ENCODE measurements around the gene EXOC4. TPM values are rescaled to one million over a fixed set of nuclear protein-coding genes. Genes with fewer than 3 reads are reported as not detected.

EXOC4 gene
- total RNA-seq, 1 experiment from 2014 or later = 66.2 TPM

DNA sequence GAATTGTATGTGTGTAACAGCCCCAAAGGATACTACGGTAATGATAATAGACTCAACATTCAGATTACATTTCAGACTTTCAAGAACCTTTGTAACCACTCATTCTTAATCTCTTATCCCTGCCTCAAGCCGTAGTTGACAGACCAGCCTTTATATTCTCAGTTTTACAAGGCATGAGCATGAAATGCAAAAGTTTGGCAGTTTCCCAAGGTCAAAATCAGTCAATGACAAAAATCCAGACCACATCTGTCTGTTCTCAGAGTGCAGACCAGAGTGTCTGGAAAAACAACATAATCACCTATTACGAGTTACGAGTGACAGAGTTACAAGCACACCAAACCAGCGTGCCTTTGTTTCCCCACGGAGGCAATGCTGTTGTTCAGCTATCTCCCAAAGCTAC is 695.7 kb downstream of the EXOC4 start:
- Histone ChIP-seq H3K36me3 (ENCODE audit: control insufficient read depth, insufficient read depth, low read length) (no peaks in the 10 kb centered on the region), H3K4me3 (ENCODE audit: low read depth, low read length) (no peak overlapping the region), H3K27me3 (replicated peaks; ENCODE audit: control insufficient read depth, insufficient read depth, low read length) (no peaks in the 10 kb centered on the region), H3K4me1 (no peaks in the 10 kb centered on the region), H3K9me3 (no peaks in the 10 kb centered on the region)
- no TSS peak for BruUV-seq (replicated peaks)
- ChIA-PET CTCF (no interaction called here), POLR2A (no interaction called here)
- Mint-ChIP-seq H3K27me3 (ENCODE audit: insufficient read depth, unreplicated experiment) (no peaks in the 10 kb centered on the region), H3K4me1 (ENCODE audit: low read depth, unreplicated experiment) (no peaks in the 10 kb centered on the region), H3K27ac (ENCODE audit: unreplicated experiment) (no peak overlapping the region), H3K9me3 (ENCODE audit: unreplicated experiment) (no peaks in the 10 kb centered on the region), H3K4me3 (ENCODE audit: unreplicated experiment) (no peak overlapping the region), H3K36me3 (ENCODE audit: insufficient read depth, unreplicated experiment) (no peaks in the 10 kb centered on the region)
- TF ChIP-seq, protein P1, sequence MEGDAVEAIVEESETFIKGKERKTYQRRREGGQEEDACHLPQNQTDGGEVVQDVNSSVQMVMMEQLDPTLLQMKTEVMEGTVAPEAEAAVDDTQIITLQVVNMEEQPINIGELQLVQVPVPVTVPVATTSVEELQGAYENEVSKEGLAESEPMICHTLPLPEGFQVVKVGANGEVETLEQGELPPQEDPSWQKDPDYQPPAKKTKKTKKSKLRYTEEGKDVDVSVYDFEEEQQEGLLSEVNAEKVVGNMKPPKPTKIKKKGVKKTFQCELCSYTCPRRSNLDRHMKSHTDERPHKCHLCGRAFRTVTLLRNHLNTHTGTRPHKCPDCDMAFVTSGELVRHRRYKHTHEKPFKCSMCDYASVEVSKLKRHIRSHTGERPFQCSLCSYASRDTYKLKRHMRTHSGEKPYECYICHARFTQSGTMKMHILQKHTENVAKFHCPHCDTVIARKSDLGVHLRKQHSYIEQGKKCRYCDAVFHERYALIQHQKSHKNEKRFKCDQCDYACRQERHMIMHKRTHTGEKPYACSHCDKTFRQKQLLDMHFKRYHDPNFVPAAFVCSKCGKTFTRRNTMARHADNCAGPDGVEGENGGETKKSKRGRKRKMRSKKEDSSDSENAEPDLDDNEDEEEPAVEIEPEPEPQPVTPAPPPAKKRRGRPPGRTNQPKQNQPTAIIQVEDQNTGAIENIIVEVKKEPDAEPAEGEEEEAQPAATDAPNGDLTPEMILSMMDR (IDR thresholded peaks at IDR 0.05; ENCODE audit: insufficient read depth in 1 of 2, low read depth in 1 of 2, low read length in 1 of 2, severe bottlenecking in 1 of 2, unreplicated experiment in 1 of 2) = no peak
- no peak for DNase-seq
- intact Hi-C loops (cut with micrococcal nuclease; ENCODE audit: unreplicated experiment) = no loop called here

DNA sequence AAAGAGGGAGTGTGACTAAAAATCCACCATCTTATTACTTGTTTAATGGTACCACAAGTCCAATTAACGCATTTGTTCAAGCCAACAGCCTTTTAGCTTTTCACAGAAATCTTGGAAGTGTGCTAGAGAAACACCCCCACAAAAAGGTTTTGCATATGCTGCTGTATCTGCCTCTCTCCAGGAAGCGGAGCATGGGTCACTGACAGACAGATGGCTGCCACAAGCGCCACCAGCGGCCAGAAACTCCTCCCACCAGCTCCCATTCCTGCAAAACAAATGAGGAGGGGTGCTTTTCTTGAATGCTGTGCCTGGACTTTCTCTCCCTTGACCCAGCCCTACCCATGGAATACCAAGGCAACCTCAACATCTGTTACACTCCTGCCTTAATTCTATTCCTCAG is 698.0 kb downstream of the EXOC4 start:
- Mint-ChIP-seq H3K27ac (ENCODE audit: unreplicated experiment) (no peak overlapping the region), H3K36me3 (ENCODE audit: insufficient read depth, unreplicated experiment) (no peaks in the 10 kb centered on the region), H3K27me3 (ENCODE audit: insufficient read depth, unreplicated experiment) (no peaks in the 10 kb centered on the region), H3K4me3 (ENCODE audit: unreplicated experiment) (no peak overlapping the region), H3K4me1 (ENCODE audit: low read depth, unreplicated experiment) (no peaks in the 10 kb centered on the region), H3K9me3 (ENCODE audit: unreplicated experiment) (no peaks in the 10 kb centered on the region)
- Histone ChIP-seq H3K4me3 (ENCODE audit: low read depth, low read length) (no peak overlapping the region), H3K4me1 (no peaks in the 10 kb centered on the region), H3K36me3 (ENCODE audit: control insufficient read depth, insufficient read depth, low read length) (no peaks in the 10 kb centered on the region), H3K9me3 (no peaks in the 10 kb centered on the region; the same call in 1 of the 2 replicates), H3K27me3 (replicated peaks; ENCODE audit: control insufficient read depth, insufficient read depth, low read length) (no peaks in the 10 kb centered on the region)
- BruUV-seq (replicated peaks) = no TSS peak
- ChIA-PET POLR2A (no interaction called here), CTCF (no interaction called here)
- no peak for DNase-seq
- TF ChIP-seq, protein P1 (IDR thresholded peaks at IDR 0.05; ENCODE audit: insufficient read depth in 1 of 2, low read depth in 1 of 2, low read length in 1 of 2, severe bottlenecking in 1 of 2, unreplicated experiment in 1 of 2) = no peak
- intact Hi-C loops (cut with micrococcal nuclease; ENCODE audit: unreplicated experiment) = no loop called here

DNA sequence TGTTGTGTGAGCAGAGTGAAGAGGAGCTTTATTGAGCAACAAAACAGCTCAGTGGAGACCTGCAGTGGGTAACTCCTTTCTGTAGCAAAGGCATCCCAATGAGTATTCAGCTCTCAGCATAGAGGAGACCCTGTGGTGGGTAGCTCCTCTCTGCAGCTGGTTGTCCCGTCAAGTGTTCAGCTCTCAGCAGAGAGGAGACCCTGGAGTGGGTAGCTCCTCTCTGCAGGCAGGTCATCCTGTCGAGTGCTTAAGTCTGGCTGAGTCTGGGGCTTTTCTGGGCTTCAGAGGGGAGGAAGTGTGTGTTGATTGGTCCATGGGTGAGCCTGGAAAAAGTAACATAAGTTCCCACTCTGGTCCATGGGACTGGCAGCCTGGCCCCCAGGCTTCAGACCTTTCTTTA is 702.3 kb downstream of the EXOC4 start:
- no TSS peak for BruUV-seq (replicated peaks)
- H3K27ac Mint-ChIP-seq (ENCODE audit: unreplicated experiment) = no peak overlapping the region
- Histone ChIP-seq H3K36me3 (ENCODE audit: control insufficient read depth, insufficient read depth, low read length) (no peaks in the 10 kb centered on the region), H3K9me3 (no peaks in the 10 kb centered on the region; the same call in 1 of the 2 replicates), H3K4me1 (no peaks in the 10 kb centered on the region), H3K4me3 (ENCODE audit: low read depth, low read length) (no peak overlapping the region), H3K27me3 (replicated peaks; ENCODE audit: control insufficient read depth, insufficient read depth, low read length) (no peaks in the 10 kb centered on the region)
- H3K9me3 Mint-ChIP-seq (ENCODE audit: unreplicated experiment) = no peaks in the 10 kb centered on the region
- H3K4me3 Mint-ChIP-seq (ENCODE audit: unreplicated experiment) = no peak overlapping the region
- no peak for DNase-seq
- TF ChIP-seq, protein P1 (IDR thresholded peaks at IDR 0.05; ENCODE audit: insufficient read depth in 1 of 2, low read depth in 1 of 2, low read length in 1 of 2, severe bottlenecking in 1 of 2, unreplicated experiment in 1 of 2) = no peak
- H3K36me3 Mint-ChIP-seq (ENCODE audit: insufficient read depth, unreplicated experiment) = no peaks in the 10 kb centered on the region
- CTCF ChIA-PET = no interaction called here
- intact Hi-C loops (cut with micrococcal nuclease; ENCODE audit: unreplicated experiment) = no loop called here
- no peaks in the 10 kb centered on the region for H3K27me3 Mint-ChIP-seq (ENCODE audit: insufficient read depth, unreplicated experiment)
- POLR2A ChIA-PET = no interaction called here
- H3K4me1 Mint-ChIP-seq (ENCODE audit: low read depth, unreplicated experiment) = no peaks in the 10 kb centered on the region
